GM18951 (cell line): Measurements from ENCODE around the gene CTNNA3.

Experiments
- POLR2A ChIP-seq: IDR thresholded peaks from 4 replicates; pipeline ENCODE4 v1.6.1; 2011; ENCODE audit warnings: mild to moderate bottlenecking; ENCODE audit not compliant: insufficient read length, insufficient read depth; ENCODE audit errors: extremely low read depth
- in situ Hi-C: fragments of 300-500 bp; cut with MboI; formaldehyde crosslinking; loops from one replicate; pipeline ENCODE4 v1.12.0; 2022; ENCODE audit warnings: low sequenced_read_pairs, mixed read lengths, inconsistent platforms; ENCODE audit not compliant: unreplicated experiment

CTNNA3 gene

DNA sequence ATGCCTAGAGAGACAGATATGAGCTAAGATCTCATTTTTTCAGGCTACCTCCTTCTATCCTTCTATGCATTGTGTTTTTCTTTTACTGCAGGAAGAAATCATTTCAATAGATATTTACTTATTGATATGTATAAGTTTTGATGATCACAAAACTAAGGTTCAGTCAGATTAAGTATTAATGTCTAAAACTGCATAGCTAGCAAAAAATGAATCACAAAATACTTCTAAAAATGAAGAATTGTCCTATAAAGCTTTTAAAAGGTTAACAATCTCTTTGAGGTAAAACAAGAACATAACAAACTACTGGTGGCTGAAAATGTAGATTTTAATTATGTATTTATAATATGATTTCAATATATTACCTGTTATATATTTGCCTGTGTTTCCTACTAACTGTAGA is 1403.1 kb downstream of the CTNNA3 start:
- no peak for TF ChIP-seq POLR2A
- in situ Hi-C loops, result no loop called here

DNA sequence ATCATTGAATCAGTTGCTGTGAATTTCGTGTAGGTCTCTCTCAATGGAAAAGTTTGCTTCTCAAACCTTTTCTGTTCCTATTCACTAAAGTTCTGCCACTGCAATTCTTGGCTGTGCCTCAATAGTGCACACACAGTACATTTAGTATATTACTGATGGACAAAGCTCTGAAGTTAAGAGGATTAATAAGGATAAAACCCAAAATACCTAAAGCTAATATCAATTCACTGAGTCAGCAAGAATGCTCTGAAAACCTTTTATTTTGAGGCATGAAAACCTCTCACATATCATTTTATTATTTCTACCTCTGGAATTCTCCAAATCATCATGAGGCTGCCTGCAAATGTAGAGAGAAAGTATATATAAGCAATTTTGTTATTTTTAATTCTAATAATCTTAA is 1403.5 kb downstream of the CTNNA3 start:
- TF ChIP-seq POLR2A, result no peak
- in situ Hi-C loops, result no loop called here

DNA sequence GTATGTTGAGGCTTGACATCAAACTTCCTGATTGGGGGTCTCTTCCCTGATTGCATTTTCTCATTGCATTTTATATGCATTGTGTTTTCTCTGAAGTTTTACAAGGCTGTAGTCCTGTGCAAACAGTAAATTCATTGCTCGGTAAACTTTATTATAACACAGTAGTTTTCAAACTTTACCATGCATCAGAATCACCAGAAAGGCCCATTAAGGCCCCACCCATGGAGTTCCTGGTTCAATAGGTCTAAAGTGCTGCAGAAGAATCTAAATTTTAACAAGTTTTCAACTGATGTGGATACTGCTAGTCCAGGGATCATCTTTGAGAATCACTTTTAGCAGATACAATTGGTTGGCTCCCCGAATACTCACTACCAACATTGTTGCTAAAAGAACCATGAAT is 1404.9 kb downstream of the CTNNA3 start:
- TF ChIP-seq POLR2A, result no peak
- in situ Hi-C loops, result no loop called here

DNA sequence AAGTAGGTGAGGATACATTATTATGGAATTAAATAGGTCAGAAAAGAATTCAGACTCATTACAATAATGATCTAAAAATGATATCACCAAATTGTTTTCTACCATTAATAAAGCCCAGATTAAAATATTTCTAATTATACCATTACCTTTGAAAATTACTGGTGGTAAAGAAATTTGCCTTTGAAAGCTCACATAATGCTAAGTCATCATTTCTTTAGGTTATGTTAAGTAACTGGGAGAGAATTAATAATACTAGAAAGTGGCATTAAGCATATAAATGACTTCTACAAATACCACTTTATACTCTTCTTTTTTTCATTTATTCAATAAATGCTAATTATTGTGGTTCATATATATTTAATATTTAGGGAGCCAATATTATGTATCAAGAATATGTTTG is 1411.4 kb downstream of the CTNNA3 start:
- TF ChIP-seq POLR2A, result no peak
- in situ Hi-C loops, result no loop called here

DNA sequence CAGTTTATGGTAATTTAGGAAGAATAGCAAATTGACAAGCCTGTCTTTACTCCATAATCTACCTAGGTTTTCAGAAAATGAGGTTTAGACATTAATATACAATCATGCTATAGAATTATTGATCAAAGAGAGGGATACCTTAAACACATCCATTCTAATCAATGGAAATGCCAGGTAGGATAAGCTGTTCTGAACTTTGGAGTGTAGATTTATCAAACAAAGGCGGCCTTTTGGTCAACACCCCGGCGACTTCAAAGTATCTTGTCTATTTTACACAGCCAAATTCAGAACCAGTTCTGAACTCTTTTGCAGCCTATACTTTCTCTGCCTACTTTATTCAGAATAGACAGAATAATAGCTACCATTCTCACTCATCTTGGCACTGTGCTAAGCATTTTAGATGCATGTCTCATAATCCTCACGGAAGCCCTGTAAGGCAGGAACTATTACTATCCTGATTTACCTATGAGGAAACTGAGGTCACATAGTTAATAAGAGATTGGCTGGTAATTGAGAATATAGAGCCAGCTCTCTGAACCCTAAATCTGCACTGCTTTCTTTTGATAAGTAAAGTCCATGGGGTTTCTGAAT is 1412.0 kb downstream of the CTNNA3 start:
- no peak for TF ChIP-seq POLR2A
- in situ Hi-C loops, result no loop called here

DNA sequence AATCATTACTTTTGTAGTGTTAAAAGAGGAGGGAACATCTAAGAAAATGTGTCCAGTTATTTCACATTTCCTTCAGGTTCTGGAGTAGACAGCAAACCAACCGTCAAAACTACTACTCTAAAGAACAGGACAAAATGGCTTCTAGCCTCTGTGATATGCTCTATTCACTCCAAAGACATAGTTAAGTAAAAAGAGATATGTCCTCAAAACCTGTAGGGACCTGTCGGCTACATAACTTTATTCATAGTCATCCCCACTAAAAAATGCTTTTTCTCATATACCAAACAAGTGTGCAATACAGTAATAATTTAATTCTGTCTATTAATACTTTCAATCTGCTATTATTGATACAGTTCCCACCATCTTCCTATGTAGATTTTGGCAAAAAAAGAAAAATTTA is 1412.9 kb downstream of the CTNNA3 start:
- TF ChIP-seq POLR2A, result no peak

DNA sequence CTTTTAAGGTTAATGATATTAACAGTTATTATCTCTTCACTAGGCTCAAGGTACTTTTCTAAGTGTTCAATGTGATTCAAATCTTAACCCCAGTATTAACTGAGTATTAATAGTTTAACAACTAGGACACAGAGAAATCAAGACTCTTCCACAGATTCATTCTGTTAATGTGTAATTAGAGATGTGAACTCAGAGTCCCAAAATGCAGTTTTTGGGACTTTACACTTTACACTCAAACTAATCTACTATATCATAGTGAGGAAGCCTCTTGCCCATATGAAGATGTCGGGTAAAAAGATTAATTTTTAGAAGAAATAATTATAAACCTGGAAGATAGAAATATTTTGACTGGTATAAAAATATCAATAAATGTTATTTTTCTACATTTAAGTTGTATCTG is 1414.7 kb downstream of the CTNNA3 start:
- in situ Hi-C loops, result no loop called here
- no peak for TF ChIP-seq POLR2A

More for the DNA sequence above, 1412.9 kb downstream of the CTNNA3 start:
- in situ Hi-C loops, result no loop called here

DNA sequence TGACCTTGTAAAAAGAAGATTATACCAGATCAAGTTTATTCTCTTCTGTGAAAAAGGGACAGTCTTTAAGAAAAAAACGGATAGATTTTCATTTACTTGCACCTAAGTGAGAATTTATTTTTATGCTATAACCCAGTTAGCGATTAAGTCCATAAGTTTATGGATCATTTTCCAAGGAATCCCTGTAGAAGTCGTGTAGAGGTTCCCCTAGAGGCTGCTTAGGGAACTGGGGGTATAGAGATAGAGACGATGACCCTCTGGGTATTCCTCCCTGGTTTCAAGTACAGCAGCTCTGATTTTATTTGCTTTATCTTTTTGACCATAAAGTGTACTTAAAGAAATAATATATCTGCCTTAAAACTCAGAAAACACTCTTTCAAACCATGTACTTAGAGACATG is 1418.5 kb downstream of the CTNNA3 start:
- in situ Hi-C loops, result no loop called here
- TF ChIP-seq POLR2A, result no peak

DNA sequence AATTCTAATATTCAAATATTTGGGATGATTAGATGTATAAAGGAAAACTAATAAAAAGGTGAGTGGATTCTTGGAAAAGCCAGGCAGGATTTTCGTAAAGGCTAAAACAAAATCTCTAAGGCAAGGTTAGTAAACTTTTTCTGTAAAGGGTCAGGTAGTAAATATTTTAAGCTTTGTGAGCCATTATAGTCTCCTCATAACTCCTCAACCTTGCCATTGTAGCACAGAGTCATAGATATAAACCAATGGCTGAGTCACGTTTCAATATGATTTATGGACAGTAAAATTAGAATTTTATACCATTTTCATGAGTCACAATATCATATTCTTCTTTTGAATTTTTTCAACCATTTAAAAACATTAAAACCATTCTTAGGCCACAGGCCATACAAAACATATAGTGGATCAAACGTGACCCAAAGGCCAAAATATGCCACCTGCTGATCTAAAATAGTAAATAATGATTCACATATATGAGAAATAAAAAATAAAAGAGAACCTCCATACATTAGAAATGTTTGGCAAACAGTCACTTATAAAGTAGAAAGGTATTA is 1422.0 kb downstream of the CTNNA3 start:
- in situ Hi-C loops, result no loop called here
- no peak for TF ChIP-seq POLR2A

DNA sequence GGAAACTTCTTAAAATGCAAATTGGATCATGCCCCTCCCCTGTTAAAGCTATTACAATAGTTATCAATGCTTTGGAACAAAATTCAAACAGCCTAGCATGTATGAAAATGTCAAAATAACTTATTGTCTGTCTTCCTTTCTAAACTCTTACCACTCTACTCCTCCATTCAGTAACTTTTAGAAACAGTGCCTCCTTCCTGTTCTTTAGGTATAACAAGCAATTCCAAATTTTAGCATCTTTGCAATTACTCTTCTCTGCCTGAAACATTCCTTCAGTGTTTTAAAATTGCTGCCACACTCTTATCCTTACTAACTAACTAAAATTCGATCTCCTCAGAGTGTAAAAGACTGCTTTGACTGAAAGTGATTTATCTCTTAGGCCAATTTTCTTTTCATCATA is 1430.6 kb downstream of the CTNNA3 start:
- in situ Hi-C loops, result no loop called here

DNA sequence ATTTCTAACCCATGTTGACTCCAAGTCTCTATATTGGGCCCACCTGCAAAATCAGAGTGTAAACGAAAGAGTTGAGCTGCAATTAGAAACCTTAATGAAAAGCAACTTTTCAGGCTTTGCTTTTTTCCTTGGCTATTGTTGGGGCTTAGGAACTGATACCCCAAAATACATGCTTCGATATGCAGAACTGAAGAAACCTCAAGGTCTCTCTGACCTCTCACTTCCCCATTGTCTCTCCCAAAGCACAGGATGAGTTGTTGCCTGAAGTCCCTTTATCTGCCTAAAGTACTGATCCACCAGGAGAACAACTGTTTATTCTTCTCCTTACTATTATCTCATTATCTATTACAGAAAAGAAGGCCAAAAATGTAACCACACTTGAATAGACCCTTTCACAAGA is 1436.2 kb downstream of the CTNNA3 start:
- no peak for TF ChIP-seq POLR2A
- in situ Hi-C loops, result no loop called here

More for the DNA sequence above, 1430.6 kb downstream of the CTNNA3 start:
- no peak for TF ChIP-seq POLR2A

DNA sequence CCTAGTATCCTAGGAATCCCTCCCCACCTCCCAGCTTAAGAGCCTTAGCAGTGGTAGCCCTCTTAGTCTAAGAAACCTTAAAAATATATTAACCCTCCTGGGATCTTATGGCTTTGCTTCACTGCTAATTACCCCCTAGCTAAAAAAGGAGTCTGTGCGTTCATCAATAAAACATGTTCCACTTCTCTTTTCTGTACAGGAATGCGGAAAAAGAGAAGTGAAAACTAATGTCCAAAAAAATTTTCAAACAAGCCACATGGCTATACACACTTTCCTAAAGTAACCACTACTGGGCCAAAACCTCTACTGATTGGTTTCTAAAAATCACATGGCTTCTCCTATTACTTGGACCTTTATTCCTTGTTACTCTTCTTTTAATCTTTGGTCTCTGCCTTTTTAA is 1437.3 kb downstream of the CTNNA3 start:
- TF ChIP-seq POLR2A, result no peak

DNA sequence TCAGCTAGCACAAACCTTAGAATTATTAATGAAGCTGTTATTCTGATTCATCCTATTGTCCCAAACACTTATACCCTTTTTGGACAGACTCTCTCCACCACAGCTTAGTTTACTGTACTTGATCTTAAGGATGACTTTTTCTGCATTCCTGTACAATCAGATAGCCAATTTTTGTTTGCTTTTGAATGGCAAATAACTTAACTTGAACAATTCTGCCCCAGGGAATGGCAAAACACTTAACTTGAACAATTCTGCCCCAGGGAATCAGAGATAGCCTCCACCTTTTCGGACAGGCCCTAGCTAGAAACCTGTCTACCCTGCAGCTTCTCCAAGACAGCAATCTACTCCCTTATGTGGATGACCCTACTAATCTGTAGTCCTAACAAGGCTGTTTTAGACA is 1438.2 kb downstream of the CTNNA3 start:
- TF ChIP-seq POLR2A, result no peak
- in situ Hi-C loops, result no loop called here

More for the DNA sequence above, 1437.3 kb downstream of the CTNNA3 start:
- in situ Hi-C loops, result no loop called here

DNA sequence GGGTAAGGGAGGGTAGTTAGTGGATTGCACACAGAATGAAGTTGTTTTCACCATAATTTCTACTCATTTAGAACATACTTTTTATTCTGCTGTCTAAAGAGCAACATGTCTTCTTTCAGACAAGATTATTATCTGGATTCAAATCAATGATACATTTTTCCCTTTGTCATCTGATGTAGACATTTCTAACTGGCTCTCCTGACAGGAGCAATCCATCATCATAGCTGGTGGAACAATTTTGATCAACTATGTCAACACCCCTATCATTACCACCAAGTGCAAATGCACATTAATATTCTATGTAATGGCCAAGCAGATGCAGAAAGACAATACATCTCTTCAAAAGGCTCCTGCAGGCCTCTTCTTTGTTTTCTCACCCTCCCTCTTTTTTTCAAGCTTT is 1443.0 kb downstream of the CTNNA3 start:
- no peak for TF ChIP-seq POLR2A
- in situ Hi-C loops, result no loop called here

DNA sequence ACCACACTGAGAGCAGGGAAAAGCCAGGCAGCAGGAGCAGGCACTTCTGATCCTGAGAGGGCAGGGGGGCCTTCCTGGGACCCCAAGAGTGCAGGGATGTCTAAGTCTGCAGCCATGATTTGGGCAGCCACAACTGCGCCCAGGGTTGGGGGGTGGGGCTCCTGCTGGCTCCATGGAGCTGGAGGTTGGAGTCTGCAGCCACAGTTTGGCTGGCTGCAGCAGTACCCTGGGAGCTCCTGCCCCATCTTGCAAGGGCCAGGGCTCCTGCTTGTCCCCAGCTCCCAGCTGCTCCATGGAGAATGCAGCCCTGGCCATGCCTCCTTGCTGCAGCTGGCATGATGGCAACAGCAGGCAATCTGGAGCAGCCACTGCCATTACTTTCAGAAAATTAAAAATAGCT is 1449.8 kb downstream of the CTNNA3 start:
- TF ChIP-seq POLR2A, result no peak
- in situ Hi-C loops, result no loop called here

DNA sequence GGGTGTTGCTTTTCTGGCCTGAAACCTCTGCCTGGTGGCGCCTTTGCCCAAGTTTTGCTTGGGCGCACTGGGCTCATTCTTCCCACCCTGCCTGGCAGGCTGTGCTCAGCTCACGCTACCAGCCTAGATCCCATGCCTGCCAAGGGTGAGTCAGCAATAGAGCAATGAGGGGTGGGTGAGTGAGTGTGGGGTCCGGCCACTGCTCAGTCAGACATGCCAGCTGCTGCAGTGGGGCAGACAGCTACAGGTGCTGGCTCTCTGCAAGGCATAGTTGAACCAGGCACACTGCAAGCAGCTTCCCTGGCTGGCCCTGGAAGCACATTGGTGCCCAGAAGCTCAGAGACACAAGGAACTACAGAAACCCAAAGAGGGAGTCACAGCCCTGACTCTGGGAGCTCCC is 1451.0 kb downstream of the CTNNA3 start:
- in situ Hi-C loops, result no loop called here
- no peak for TF ChIP-seq POLR2A
